Measurements from ENCODE around the gene UPK2.

UPK2 gene

DNA sequence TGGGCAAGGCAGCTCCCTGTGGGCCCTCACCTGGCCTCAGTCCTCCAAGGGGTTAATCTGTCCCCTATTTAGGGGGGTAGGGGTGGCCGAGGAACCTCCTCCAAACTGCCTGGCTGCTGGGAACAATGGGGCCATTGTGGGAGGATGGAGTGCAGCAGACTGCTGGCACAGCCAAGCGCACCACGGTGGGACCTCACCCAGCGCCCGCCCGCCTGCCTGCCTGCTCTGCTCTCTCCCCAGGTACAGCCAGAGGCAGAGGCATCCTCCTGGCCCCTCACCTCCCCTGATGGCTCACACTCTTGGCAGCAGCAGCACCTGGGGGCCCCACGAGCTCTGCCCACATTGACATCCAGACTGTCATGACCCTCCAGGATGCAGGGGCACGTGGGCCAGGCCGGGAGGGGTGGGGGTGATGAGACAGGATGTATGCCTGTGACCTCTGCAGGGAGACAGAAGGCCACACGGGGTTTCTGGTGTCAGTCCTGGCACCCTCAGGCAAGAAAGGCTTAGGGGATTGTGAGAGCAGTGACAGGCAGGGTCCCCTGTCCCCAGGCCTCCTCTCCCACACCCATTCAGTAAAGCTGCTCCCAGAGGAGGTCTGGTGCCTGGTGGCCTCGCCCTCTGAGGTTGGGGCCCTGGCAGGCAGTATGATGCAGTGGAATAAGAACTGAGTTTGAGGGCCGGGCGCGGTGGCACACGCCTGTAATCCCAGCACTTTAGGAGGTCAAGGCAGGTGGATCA is 41.8 kb upstream of the UPK2 start:
- Histone ChIP-seq H3K27ac (peak overlapping the region; percentile 96 to 100), H3K4me3 (peak overlapping the region; percentile 82)
- DNase-seq (ENCODE audit: low spot score), result peak; percentile 72
- TF ChIP-seq, protein P1, sequence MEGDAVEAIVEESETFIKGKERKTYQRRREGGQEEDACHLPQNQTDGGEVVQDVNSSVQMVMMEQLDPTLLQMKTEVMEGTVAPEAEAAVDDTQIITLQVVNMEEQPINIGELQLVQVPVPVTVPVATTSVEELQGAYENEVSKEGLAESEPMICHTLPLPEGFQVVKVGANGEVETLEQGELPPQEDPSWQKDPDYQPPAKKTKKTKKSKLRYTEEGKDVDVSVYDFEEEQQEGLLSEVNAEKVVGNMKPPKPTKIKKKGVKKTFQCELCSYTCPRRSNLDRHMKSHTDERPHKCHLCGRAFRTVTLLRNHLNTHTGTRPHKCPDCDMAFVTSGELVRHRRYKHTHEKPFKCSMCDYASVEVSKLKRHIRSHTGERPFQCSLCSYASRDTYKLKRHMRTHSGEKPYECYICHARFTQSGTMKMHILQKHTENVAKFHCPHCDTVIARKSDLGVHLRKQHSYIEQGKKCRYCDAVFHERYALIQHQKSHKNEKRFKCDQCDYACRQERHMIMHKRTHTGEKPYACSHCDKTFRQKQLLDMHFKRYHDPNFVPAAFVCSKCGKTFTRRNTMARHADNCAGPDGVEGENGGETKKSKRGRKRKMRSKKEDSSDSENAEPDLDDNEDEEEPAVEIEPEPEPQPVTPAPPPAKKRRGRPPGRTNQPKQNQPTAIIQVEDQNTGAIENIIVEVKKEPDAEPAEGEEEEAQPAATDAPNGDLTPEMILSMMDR (IDR thresholded peaks at IDR 0.05), result no peak

DNA sequence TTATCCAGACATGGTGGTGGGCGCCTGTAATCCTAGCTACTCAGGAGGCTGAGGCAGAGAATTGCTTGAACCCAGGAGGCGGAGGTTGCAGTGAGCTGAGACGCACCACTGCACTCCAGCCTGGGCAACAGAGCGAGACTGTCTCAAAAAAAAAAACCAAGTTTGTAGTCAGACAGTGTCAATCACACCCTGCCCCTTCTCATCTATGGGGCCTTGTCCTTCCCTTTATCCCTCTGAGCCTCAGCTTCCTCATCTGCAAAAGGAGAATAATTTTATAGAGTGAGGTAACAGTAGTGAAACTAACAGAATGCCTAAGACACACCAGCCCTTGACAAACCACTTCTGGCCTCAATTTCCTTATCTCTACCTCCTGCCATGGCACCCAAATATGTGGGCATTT is 41.1 kb upstream of the UPK2 start:
- H3K27ac ChIP-seq, result peak overlapping the region; percentile 96 to 100
- TF ChIP-seq, protein P1 (IDR thresholded peaks at IDR 0.05), result no peak
- no peak for DNase-seq (ENCODE audit: low spot score)
- H3K4me3 ChIP-seq, result peak overlapping the region; percentile 82

DNA sequence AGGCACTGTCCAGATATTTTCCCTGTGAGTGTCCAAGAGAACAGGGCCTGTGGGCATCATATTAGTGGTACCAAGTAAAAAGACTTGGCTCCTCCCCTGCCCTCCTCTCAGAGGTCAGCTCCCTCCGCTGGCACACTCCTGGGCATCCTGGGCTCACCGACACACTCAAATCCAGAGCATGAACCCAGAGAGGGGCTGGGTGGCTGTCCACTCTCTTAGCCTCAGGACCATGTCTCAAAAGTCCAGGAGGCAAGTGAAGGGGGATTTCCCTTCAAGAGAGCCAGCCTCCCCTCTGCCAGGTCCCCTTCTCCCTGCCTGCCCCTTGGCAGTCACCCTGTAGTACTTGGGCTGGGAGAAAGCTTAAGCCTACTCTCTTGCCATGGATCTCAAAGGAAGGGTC is 40.7 kb upstream of the UPK2 start:
- no peak for DNase-seq (ENCODE audit: low spot score)
- peak overlapping the region; percentile 82 for H3K4me3 ChIP-seq
- TF ChIP-seq, protein P1 (IDR thresholded peaks at IDR 0.05), result no peak

DNA sequence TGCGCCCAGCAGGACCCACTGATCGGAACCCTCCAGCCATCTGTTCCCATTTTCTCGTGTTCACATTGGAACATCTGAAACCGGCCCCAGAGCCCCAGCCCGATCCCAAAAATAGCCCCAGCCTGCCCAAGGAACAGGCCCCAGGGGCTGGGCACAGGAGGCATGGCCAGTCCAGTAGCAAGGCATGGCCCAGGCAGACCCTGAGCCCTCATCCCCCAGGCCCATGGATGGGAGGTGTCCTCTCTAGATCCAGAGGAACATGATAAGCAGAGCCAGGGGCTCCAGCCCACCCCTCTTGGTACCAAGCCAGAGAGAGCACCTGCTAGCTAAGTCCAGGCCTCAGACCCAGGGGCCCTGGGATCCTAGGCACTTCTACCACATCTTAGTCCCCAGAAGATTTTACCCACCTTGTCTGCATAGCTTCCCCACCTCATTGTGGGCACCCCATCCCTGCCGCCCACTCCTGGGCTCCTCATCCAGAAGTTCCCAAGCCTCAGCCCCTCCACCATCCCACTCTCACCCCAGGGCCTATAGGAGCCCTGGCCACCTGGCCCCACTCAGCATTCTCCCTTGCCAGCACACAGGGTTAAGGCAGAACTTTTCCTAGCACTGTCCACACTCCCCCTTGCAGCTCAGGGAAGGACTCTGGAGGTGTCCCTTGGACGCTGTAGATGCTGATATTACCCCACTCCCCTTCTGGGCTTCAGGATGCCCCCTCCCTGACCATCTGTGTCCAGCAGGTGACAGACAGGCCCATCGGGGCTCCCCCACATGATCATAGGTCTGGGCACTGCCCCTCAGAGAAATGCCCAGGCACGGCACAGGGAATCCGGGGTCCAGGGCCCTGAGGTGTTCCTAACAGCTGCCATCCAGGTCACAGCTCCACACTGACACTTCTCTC is 39.9 kb upstream of the UPK2 start:
- DNase-seq (ENCODE audit: low spot score), result no peak
- Histone ChIP-seq H3K27ac (peak overlapping the region; percentile 96 to 100), H3K4me3 (peak overlapping the region; percentile 82)
- TF ChIP-seq, protein P1 (IDR thresholded peaks at IDR 0.05), result no peak

More for the DNA sequence above, 40.7 kb upstream of the UPK2 start:
- H3K27ac ChIP-seq, result peak overlapping the region; percentile 96 to 100

DNA sequence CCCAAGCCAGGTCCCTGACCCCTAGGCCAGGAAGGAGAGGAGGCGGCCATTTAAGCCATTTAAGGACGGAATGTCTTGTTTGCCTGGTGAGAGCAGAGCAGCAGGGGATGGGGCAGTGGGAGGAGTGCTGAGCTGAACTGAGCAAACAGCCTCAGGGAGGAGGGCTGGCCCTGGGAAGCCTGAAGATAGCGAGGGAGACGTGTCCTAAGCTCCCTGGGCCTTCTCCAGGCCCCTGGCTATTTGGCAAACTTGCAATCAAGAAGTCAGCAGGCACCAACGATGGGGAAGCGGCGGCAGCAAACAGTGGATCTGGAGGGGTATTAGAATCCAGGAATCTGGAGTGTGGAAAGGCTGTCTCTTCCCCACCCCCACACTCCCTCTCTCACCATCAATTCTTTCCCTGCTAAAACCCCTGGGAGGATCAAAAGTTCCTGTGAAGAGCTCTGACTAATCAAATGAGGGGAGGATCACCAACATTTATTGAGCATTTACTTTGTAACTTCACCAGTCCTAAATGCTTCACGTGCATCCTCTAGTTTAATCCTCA is 39.2 kb upstream of the UPK2 start:
- H3K27ac ChIP-seq, result peak overlapping the region; percentile 96 to 100
- TF ChIP-seq, protein P1 (IDR thresholded peaks at IDR 0.05), result no peak
- peak overlapping the region; percentile 82 for H3K4me3 ChIP-seq
- peak; percentile 92 for DNase-seq (ENCODE audit: low spot score)

DNA sequence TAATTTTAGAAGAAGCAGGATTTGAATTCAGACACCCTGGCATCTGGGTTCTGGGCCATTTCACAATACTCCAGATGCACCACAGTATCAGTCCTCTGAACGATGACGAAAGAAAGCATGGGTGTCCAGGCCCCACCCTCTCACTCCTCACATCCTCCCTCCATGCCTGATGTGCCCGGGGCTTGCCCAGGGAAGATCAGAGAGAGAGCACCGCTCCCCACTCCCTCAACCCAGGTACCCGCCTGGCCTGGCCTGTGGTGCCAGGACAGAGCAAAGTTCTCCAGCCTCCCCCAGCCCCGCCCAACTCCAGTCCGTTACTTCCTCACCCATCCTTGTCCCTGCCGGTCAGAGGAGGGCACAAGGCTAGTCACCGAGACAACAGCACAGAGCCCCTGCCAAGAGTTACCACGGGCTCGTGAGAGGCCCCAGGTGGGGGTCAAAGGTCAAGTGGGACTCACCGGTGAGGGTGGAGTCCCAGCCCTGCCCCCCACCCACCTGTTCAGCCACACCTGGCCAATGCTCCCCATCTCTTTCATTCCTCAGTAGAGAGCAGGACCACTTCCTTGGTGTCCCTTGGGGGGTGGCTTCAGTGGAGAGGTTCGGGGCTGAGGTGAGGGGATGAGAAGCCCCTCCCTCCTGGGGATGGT is 38.5 kb upstream of the UPK2 start:
- H3K4me3 ChIP-seq, result peak overlapping the region; percentile 82
- TF ChIP-seq, protein P1 (IDR thresholded peaks at IDR 0.05), result no peak
- peak; percentile 94 for DNase-seq (ENCODE audit: low spot score)
- peak overlapping the region; percentile 96 to 100 for H3K27ac ChIP-seq
